Measurements from ENCODE around the gene C12orf75. TPM values are rescaled to one million over a fixed set of nuclear protein-coding genes. Genes with fewer than 3 reads are reported as not detected.

Gene C12orf75
- total RNA-seq (10 to 100 TPM; 36.3 TPM), polyA plus RNA-seq (ENCODE audit: insufficient read length in 2 of 2) (10 to 100 TPM; 58.4 to 75.4 TPM)
- long read RNA-seq, donor 1, transcript C12orf75-208 (5 exons, 1,329 nt), result minor isoform, 8 of 44 reads
- long read RNA-seq, donor 1, transcript C12orf75-201 (6 exons, 1,366 nt), result major isoform, 33 of 44 reads
- long read RNA-seq, donor 1, partial matches to known transcripts, result 0 of 44 reads
- long read RNA-seq, donor 1, other reads (novel, unspliced or antisense), result 0 of 44 reads
- long read RNA-seq, donor 2, transcript C12orf75-201 (6 exons, 1,366 nt), result major isoform, 15 of 22 reads
- long read RNA-seq, donor 2, partial matches to known transcripts, result 0 of 22 reads
- long read RNA-seq, donor 2, other reads (novel, unspliced or antisense), result 0 of 22 reads
- long read RNA-seq, donor 3, transcript C12orf75-201 (6 exons, 1,366 nt), result major isoform, 18 of 27 reads
- long read RNA-seq, donor 3, transcript C12orf75-208 (5 exons, 1,329 nt), result minor isoform, 5 of 27 reads
- long read RNA-seq, donor 3, partial matches to known transcripts, result 0 of 27 reads
- long read RNA-seq, donor 3, other reads (novel, unspliced or antisense), result 0 of 27 reads
- long read RNA-seq, donor 4, transcript C12orf75-201 (6 exons, 1,366 nt), result major isoform, 20 of 29 reads
- long read RNA-seq, donor 4, partial matches to known transcripts, result 6 of 29 reads
- long read RNA-seq, donor 4, other reads (novel, unspliced or antisense), result 0 of 29 reads

GRCh38 chr12:105330283-105330930 lies at the start of gene C12orf75:
Gene C12orf75 (plus strand): TSS chr12:105330691. CDS start chr12:105330892, 201 bp downstream.
- H3K4me1 ChIP-seq (ENCODE audit: control insufficient read depth, insufficient read depth, low read length), result peaks cover 17% of the 10 kb centered on the region
- H3K36me3 ChIP-seq (ENCODE audit: control insufficient read depth, insufficient read depth, low read length), result no peaks in the 10 kb centered on the region
- H3K9me3 ChIP-seq (ENCODE audit: control insufficient read depth, insufficient read depth, low read length), result no peaks in the 10 kb centered on the region
- WGBS (ENCODE audit: insufficient coverage), result 0% methylated on average over 59 of the region's 66 CpGs
- peak in 5 of 6 donors; percentile 38 to 93 (median 67) for DNase-seq (ENCODE audit: low read depth in 4 of 6, low spot score in 6 of 6)
- H3K27me3 ChIP-seq (ENCODE audit: control insufficient read depth, insufficient read depth, low read length), result no peaks in the 10 kb centered on the region
- no peak within 1 kb of the TSS for H3K27ac ChIP-seq (ENCODE audit: low read depth, low read length)
- H3K4me3 ChIP-seq (ENCODE audit: low read depth, low read length), result peak within 1 kb of the TSS; percentile 40

DNA sequence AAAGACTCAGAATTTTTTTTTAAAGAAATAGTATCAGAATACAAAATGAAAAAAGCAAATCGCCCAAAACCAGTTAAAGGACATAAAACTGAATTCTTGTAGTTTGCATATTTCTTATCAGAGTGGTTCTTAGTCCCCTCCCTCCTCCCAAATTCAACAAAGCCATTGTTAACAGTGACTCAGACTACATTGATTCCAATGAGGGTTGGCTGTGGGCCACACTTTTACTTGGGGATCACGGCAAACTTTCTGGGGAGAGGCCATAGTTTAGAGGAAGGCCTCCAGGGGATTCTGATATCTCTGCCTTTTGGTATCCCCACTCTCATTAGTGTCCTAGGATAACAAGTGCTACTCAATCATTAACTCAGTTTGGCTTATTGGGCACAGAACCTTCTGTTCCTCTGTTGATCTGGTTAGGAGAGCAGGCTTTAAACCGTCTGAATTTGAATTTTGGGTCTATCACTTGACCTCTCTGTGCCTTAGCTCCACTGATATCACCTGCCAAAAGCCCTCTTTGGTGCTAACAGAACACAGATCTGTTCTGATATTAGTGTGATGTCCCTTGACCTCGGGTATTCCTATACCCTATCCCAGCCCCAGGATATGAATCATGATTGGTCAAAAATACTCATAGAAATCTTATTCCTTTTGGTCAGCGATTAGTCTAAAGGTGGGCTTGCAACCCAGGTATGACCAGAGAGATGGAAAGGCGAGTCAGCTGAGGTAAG lies 49.4 kb upstream of the C12orf75 start:
- Histone ChIP-seq H3K27ac (ENCODE audit: low read depth, low read length) (no peak overlapping the region), H3K27me3 (ENCODE audit: control insufficient read depth, insufficient read depth, low read length) (no peaks in the 10 kb centered on the region), H3K4me3 (ENCODE audit: low read depth, low read length) (no peak overlapping the region), H3K9me3 (ENCODE audit: control insufficient read depth, insufficient read depth, low read length) (no peaks in the 10 kb centered on the region), H3K4me1 (ENCODE audit: control insufficient read depth, insufficient read depth, low read length) (no peaks in the 10 kb centered on the region), H3K36me3 (ENCODE audit: control insufficient read depth, insufficient read depth, low read length) (no peaks in the 10 kb centered on the region)
- no peak for DNase-seq (ENCODE audit: low read depth in 4 of 6, low spot score in 6 of 6)
- 60% methylated on average over 1 of the region's 6 CpGs for WGBS (ENCODE audit: insufficient coverage)

DNA sequence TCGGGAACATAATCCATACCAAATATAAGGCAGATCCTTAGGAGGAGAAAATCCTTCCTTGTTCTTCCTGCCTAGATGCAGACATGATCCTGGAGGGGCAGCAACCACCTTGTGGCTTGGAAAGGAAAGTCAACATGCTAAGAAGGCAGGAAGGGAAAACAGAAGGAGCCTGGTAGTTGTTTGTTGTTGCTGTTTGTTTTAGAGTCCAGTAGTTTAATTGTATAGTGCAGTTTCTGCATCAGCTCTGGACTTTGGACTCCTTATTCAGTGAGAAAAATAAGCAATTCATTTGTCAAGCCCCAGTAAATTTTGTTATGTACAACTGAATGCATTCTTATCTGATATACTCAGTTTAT lies 48.8 kb upstream of the C12orf75 start:
- DNase-seq (ENCODE audit: low read depth in 4 of 6, low spot score in 6 of 6), result no peak
- Histone ChIP-seq H3K4me3 (ENCODE audit: low read depth, low read length) (no peak overlapping the region), H3K9me3 (ENCODE audit: control insufficient read depth, insufficient read depth, low read length) (no peaks in the 10 kb centered on the region), H3K27ac (ENCODE audit: low read depth, low read length) (no peak overlapping the region), H3K36me3 (ENCODE audit: control insufficient read depth, insufficient read depth, low read length) (no peaks in the 10 kb centered on the region), H3K4me1 (ENCODE audit: control insufficient read depth, insufficient read depth, low read length) (no peaks in the 10 kb centered on the region), H3K27me3 (ENCODE audit: control insufficient read depth, insufficient read depth, low read length) (no peaks in the 10 kb centered on the region)
- no CpG with 5 or more reads among the region's 1 CpG for WGBS (ENCODE audit: insufficient coverage)

GRCh38 chr12:105285378-105285777 lies 45.1 kb upstream of the C12orf75 start:
- WGBS (ENCODE audit: insufficient coverage), result no CpG with 5 or more reads among the region's 1 CpG
- H3K9me3 ChIP-seq (ENCODE audit: control insufficient read depth, insufficient read depth, low read length), result no peaks in the 10 kb centered on the region
- H3K4me3 ChIP-seq (ENCODE audit: low read depth, low read length), result no peak overlapping the region
- no peaks in the 10 kb centered on the region for H3K27me3 ChIP-seq (ENCODE audit: control insufficient read depth, insufficient read depth, low read length)
- no peak for DNase-seq (ENCODE audit: low read depth in 4 of 6, low spot score in 6 of 6)
- H3K4me1 ChIP-seq (ENCODE audit: control insufficient read depth, insufficient read depth, low read length), result no peaks in the 10 kb centered on the region
- no peak overlapping the region for H3K27ac ChIP-seq (ENCODE audit: low read depth, low read length)
- H3K36me3 ChIP-seq (ENCODE audit: control insufficient read depth, insufficient read depth, low read length), result no peaks in the 10 kb centered on the region

- no peaks in the 10 kb centered on the region for H3K36me3 ChIP-seq (ENCODE audit: control insufficient read depth, insufficient read depth, low read length)
- WGBS (ENCODE audit: insufficient coverage), result 100% methylated on average over 1 of the region's 1 CpG
- H3K4me3 ChIP-seq (ENCODE audit: low read depth, low read length), result no peak overlapping the region
- no peaks in the 10 kb centered on the region for H3K27me3 ChIP-seq (ENCODE audit: control insufficient read depth, insufficient read depth, low read length)
- no peaks in the 10 kb centered on the region for H3K4me1 ChIP-seq (ENCODE audit: control insufficient read depth, insufficient read depth, low read length)
- H3K9me3 ChIP-seq (ENCODE audit: control insufficient read depth, insufficient read depth, low read length), result no peaks in the 10 kb centered on the region
- no peak for DNase-seq (ENCODE audit: low read depth in 4 of 6, low spot score in 6 of 6)
- H3K27ac ChIP-seq (ENCODE audit: low read depth, low read length), result no peak overlapping the region
Observed at GRCh38 chr12:105287408-105287807, 43.1 kb upstream of the C12orf75 start.

DNA sequence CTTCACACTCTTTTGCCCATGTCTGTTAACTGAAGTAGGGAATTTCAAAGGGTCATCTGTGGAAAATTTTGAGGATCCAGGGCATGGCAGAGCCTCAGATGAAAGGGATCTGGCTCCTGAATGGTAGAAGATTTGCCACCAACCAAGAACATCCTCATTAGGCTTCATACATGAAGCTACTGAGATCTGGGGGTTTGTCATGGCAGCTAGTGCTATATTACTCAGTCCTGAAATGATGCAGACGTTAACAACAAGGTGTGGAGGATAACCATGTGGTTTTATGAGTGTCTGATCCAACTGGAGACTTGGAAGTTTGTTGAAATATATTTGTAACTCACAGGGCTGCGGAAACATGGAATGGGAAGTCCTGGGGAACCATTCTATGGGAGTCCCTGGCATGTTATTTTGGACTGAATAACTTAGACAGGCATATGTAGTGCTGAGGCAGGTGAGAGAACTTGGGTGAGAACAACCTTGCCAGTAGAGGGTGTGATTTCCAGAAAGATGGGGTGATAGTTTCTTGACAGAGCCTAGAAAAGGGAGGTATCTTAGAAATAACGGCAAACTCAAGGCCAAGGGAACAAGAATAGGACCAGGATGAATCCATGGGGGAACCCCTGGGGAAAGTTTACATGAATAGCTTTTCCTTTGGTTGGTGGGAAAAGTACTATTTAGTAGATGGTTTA lies 42.0 kb upstream of the C12orf75 start:
- 89% methylated on average over 3 of the region's 3 CpGs for WGBS (ENCODE audit: insufficient coverage)

DNA sequence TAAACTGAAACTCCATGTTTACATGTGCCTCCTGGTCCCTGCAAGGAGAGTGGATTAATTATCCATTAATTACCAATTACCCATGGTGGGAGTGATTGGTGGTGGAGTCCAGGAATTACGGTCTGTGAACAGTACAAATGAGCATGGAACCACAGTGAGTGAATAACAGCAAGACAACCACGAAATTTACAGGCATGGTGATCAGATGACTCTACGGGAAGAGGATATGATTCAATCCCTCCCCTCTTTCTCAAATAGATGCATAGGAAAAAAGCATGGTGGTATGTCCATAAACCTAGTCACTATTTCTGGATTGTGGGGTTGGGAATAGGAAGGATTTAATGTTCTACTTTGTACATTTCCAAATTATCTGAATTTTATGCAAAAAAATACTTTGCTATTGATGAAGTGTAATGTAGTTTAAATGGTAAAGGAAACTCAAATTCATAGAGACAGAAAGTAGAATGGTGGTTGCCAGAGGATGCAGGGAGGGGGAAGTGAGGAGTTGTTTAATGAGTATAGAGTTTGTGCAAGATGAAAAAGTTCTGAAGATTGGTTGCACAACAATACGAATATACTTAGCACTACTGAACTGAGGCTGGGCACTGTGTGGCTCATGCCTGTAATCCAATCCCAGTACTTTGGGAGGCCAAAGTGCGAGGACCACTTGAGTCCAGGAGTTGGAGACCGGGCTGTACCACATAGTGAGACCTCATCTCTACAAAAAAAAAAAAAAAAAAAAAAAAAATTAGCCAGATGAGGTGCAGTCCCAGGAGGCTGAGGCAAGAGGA lies 41.2 kb upstream of the C12orf75 start:
- DNase-seq (ENCODE audit: low read depth in 4 of 6, low spot score in 6 of 6), result no peak
- 94% methylated on average over 2 of the region's 6 CpGs for WGBS (ENCODE audit: insufficient coverage)
- no peaks in the 10 kb centered on the region for H3K27me3 ChIP-seq (ENCODE audit: control insufficient read depth, insufficient read depth, low read length)
- H3K27ac ChIP-seq (ENCODE audit: low read depth, low read length), result no peak overlapping the region
- no peaks in the 10 kb centered on the region for H3K4me1 ChIP-seq (ENCODE audit: control insufficient read depth, insufficient read depth, low read length)
- H3K36me3 ChIP-seq (ENCODE audit: control insufficient read depth, insufficient read depth, low read length), result no peaks in the 10 kb centered on the region
- no peaks in the 10 kb centered on the region for H3K9me3 ChIP-seq (ENCODE audit: control insufficient read depth, insufficient read depth, low read length)
- no peak overlapping the region for H3K4me3 ChIP-seq (ENCODE audit: low read depth, low read length)

More for the DNA sequence above, 42.0 kb upstream of the C12orf75 start:
- Histone ChIP-seq H3K27me3 (ENCODE audit: control insufficient read depth, insufficient read depth, low read length) (no peaks in the 10 kb centered on the region), H3K27ac (ENCODE audit: low read depth, low read length) (no peak overlapping the region), H3K4me3 (ENCODE audit: low read depth, low read length) (no peak overlapping the region), H3K9me3 (ENCODE audit: control insufficient read depth, insufficient read depth, low read length) (no peaks in the 10 kb centered on the region), H3K4me1 (ENCODE audit: control insufficient read depth, insufficient read depth, low read length) (no peaks in the 10 kb centered on the region), H3K36me3 (ENCODE audit: control insufficient read depth, insufficient read depth, low read length) (no peaks in the 10 kb centered on the region)
- no peak for DNase-seq (ENCODE audit: low read depth in 4 of 6, low spot score in 6 of 6)

GRCh38 chr12:105291531-105291930 lies 39.0 kb upstream of the C12orf75 start:
- Histone ChIP-seq H3K9me3 (ENCODE audit: control insufficient read depth, insufficient read depth, low read length) (no peaks in the 10 kb centered on the region), H3K4me3 (ENCODE audit: low read depth, low read length) (no peak overlapping the region), H3K27ac (ENCODE audit: low read depth, low read length) (no peak overlapping the region), H3K36me3 (ENCODE audit: control insufficient read depth, insufficient read depth, low read length) (no peaks in the 10 kb centered on the region), H3K27me3 (ENCODE audit: control insufficient read depth, insufficient read depth, low read length) (no peaks in the 10 kb centered on the region), H3K4me1 (ENCODE audit: control insufficient read depth, insufficient read depth, low read length) (no peaks in the 10 kb centered on the region)
- no peak for DNase-seq (ENCODE audit: low read depth in 4 of 6, low spot score in 6 of 6)
- WGBS (ENCODE audit: insufficient coverage), result no CpG with 5 or more reads among the region's 2 CpGs
